GM18508 (cell line): ENCODE results near the gene PMM2.
A peak's percentile ranks its signal among the peaks of the same experiment; 100 is the strongest.
"Not testable (repeated sequence)": the region's sequence is repeated elsewhere in the genome, so short reads cannot be mapped to it uniquely, and the experiment has no call there.

Source experiments
- ATAC-seq: cut with Tn5 transposase; IDR thresholded peaks from one replicate; pipeline ENCODE4 v1.9.1; 2021; ENCODE audit warnings: moderate number of reproducible peaks; ENCODE audit not compliant: insufficient read depth, unreplicated experiment

Gene PMM2

DNA sequence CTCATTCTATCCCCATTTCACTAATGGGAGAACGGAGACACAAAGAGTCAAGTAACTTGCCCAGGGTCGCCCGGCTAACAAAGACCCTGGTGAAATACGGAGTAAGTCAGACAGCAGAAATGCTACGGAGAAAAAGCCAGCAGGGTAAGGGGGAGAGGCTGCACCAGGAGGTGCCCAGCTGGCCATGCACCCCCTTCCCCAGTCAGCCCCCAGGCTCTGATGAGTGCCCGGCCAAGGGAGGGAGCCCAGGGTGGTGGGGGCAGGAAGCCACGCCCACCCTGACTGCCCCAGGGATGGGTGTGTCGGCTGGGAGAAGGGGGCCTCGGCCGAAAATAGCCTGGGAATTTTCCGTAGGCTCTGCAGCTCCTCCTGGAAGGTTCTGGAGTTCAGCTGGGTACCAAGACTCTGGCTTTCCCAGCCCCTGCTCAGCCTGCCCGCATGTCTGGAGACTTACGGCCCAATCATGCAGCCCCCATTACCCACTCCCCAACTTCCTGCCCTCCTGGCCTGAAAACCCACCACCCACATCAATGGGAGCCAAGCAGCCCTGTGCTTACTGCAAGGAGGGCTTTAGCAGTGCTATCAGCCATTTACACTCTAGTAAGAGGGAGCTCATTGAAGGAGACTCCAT, 67.0 kb downstream of the PMM2 start:
- no peak for ATAC-seq

DNA sequence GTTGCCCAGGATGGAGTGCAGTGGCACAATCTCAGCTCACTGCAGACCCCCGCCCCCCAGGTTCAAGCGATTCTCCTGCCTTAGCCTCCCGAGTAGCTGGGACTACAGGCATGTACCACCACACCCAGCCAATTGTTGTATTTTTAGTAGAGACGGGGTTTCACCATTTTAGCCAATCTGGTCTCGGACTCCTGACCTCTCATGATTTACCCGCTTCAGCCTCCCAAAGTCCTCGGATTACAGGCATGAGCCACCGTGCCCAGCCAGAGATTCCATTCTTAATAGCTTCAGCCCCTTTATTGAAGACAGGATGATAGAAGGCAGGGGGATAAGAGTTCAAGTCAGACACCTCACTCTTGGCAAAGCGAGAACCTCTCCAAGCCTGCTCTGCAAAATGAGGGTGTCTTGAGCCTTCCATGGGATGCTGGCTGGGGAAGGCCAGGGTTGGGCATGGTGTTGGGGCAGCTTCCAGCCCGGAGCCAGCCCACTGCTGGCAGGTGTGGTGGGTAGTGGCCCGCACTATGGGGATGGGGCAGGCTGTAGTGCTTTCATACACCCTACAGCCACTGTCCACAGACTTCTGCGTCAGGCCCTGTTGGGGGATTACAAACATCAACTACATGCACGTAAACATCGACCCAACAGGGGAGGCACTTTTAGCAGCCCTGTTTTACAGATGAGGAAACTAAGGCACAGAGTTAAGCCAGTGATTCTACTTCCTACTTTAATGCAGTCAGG, 67.7 kb downstream of the PMM2 start:
- ATAC-seq = no peak

DNA sequence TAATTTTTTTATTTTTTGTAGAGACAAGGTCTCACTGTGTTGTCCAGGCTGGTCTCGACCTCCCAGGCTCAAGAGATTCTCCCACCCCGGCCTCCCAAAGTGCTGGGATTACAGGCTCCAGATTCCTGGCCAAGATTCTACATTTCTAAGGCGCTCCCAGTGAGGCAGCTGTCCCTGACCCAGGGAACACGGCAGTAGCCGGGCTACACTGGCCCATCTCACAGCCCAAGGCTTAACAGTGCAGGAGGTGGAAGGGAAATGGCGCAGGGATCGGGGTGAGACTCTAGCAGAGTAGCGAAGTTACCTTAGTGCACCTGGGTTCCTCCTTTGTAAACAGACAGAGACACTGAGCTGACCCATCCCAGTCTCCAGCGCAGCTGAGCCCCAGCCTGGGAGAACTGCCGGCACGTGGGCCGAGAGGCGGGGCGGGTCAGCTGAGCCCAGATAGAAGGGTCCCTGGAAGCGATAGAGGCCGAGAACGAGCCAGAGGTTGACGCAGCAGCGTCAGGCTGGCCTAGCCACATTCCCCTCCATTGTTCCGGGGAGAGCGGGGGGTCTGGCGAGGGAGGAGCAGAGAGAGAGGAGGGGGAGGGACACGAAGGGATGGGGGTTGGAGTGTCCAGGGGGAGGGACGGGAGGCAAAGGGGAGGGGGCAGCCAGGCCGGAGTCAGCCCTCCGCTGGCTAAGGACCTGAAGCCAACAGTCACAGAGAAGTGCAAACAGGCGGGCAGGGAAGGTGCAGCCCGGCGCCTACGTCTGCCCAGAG, 68.7 kb downstream of the PMM2 start:
- no peak for ATAC-seq

DNA sequence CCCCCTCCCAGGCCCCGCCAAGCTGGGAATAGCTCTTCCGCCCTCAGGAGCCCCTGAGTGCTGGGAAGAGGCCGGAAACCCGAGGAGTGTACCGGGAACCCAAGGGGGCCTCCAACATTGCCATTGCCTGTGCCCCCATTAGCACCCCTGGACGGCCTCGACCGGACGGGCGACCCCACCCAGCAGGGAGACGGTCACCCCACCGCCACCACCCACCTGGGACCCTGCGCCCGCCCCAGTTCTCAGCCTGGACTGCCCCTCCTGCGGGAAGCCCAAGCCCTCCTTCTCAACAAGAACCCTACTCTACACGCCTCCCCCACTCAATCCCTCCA, 69.2 kb downstream of the PMM2 start:
- ATAC-seq = no peak

DNA sequence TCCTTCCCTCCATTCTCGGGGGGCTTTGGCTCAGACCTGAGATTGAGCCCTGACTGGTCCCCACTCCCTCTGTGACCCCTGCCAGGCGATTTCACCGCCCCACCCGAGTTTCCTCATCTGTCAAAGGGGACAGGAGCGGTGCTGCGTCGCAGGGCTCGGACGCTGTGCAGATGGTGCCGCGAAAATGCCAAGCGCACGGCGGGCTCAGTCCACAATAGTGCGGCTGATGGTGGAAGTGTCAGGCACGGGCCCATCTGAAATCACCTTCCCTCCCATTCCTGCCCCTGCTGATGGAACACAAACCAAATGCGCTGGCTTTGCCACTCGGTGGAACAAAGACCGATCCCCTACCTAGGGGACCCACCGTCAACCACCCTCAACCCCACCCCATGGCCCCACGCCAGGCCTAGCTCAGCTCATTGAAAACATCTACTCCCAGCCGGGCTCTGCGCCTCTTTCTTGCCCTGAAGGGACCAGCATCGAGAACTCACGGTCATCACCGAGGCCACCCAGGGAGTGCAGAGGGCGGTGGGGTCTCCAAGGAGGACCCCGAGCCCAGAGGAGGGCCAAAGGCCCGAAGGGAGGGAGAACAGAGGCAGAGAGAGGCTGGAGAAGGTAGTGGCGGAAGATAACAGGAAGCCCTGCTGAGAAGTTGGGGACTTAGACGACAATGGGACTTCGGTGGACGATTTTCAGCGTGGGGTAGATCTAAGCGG, 69.7 kb downstream of the PMM2 start:
- no peak for ATAC-seq

DNA sequence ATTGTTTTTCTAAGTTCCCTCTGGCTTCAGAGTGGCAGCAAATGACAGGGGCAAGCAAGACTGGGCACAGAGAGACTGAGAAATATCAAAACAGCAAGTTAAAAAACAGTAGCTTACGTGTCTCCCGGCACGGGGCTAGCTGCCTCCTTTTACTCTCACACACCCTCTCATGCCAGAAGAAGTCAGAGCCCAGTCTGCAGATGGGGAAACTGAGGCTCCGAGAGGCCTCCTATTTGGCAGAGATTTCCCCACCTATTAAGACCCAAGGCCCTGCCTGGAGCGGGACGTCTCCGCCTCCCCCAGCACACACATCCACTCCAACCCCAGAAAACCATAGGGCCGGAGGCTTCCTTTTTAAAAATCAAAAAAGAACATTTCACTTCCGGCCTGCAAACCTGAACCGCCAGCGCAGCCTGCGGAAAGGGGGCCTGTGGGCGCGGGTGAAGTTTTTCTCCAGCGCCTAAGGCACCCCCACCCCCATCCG, 70.3 kb downstream of the PMM2 start:
- ATAC-seq = no peak

DNA sequence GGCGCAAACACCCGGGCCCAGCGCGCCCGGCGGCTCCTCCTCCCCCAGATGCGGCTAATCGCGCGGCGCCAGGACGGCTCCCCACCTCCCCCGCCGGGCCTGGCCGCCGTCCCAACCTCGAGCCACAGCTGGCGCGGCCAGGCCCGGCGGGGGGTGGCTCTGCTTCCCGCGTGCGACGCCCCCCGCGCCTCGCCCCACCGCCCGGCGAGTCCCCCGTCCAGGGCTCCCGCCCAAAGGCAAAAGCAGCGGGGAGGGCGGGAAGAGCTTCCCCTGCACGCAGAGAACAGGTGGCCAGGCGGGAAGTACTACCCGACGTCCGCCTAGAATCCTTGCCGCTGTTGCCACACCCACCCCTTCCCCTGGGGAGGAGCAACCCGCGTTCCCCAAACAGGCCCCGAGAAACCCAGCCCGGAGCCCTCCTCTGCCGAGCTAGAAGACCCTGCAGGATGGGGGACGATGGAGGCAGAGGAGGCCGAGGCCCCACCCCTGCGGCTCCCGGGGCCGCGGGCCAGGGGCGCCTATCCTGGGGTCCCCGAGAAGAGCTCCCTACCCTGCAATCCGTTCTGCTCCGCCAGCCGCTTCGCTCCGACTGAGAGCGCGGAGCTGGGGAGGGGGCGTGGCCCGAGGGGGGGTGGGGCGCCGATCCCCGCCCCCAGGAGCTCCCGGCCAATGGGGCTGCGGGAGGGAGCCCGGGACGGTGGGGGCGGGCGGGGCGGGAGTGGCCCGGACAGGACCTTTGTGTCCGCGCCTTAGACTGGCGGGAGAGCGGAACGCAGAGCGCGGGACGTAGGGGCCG, 71.0 kb downstream of the PMM2 start, which contains the start of gene CARHSP1:
CARHSP1 (minus strand) TSS at position 591 of the 796 bp plus-strand sequence. CDS start 9,678 bp downstream, outside the sequence.
- peak; percentile 45 for ATAC-seq

DNA sequence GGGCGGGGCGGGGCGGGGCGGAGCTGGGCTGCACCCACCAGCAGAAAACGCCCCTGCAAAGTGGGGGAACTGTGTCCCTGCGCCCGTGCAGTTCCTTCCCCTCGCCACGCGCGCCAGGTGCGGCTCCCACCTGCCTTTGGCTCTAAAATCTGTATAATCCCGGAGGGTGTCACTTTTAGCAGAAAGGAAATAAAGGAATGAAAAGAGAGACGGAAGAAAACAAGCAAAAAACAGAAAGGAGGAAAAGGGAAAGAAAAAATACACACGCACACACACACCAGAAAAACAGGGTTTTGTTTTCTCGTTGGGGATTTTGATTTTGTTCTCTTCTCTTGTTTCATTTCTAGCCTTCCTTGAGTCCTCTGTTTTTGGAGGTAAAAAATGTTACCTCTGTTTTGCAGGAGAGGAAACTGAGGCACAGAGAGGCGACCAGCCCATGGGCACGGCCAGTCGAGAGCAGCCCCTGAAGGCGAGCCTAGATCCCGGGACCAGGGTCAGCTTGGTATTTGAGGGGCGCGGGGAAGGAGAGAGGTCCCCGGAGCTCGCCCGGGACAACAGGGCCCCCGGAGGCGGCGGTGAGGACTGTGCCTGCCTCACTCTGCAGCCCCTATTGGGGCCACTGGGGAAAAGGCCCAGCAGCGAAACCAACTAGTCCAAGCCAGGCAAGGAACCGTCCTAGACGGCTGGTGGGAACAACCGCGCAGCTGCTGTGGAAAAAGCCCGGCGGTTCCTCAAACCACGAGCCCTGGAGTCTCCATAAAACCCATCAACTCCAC, 71.8 kb downstream of the PMM2 start:
- ATAC-seq = no peak

DNA sequence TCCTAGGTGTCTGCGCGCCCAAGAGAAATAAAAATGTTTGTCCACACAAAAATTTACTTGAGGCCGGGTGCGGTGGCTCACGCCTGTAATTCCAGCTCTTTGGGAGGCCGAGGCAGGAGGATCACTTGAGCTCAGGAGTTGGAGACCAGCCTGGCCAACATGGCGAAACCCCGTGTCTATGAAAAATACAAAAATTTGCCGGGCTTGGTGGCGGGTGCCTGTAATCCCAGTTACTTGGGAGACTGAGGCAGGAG, 72.3 kb downstream of the PMM2 start:
- ATAC-seq = not testable (repeated sequence)

DNA sequence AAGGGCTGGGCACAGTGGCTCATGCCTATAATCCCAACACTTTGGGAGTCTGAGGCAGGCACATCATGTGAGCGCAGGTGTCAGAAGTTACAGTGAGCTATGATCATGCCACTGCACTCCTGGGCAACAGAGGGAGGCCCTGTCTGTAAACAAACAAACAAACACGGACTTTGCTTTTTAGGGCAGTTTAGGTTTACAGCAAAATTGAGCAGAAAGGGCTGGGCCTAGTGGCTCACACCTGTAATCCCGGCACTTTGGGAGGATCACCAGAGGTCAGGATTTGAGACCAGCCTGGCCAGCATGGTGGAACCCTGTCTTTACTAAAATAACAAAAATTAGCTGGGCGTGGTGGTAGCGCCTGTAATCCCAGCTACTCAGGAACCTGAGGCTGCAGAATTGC, 74.4 kb downstream of the PMM2 start:
- no peak for ATAC-seq

DNA sequence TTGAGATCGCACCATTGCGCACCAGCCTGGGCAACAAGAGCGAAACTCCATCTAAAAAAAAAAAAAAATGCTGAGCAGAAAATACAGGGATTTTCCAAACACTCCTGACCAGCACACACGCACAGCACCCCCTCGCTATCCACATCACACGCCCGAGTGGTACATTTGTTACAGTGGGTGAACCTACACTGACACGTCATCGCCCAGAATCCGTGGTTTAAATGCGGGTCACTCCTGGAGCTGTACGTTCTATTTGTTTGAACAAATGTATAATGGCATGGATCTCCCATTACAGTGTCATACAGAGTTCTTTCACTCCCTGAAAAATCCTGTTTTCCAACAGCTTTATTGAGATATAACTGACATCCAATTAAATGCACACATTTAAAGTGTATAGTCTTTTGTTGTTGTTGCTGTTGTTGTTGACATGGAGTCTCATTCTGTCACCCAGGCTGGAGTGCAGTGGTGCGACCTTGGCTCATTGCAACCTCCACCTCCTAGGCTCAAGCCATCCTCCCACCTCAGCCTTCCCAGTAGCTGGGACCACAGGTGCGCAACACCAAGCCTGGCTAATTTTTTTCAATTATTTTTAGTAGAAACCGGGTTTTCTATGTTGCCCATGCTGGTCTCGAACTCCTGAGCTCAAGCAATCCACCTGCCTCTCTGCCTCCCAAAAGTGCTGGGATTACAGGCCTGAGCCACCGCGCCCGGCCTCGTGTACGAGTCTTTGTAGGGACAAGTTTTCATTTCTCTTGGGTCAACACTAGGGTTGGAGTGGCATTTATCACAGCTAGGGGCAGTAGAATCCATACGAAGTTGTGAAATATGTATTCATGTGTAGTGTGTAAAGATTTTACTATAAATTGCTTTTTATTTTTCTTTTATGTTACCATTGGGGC, 75.6 kb downstream of the PMM2 start:
- no peak for ATAC-seq

DNA sequence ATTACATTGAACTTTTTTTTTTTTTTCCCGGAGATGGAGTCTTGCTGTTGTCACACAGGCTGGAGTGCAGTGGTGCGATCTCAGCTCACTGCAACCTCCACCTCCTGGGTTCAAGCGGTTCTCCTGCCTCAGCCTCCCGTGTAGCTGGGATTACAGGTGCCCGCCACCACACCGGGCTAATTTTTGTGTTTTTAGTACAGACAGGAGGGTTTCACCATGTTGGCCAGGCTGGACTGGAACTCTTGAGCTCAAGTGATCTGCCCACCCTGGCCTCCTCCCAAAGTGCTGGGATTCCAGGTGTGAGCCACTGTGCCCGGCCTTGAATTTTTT, 76.2 kb downstream of the PMM2 start:
- not testable (repeated sequence) for ATAC-seq

DNA sequence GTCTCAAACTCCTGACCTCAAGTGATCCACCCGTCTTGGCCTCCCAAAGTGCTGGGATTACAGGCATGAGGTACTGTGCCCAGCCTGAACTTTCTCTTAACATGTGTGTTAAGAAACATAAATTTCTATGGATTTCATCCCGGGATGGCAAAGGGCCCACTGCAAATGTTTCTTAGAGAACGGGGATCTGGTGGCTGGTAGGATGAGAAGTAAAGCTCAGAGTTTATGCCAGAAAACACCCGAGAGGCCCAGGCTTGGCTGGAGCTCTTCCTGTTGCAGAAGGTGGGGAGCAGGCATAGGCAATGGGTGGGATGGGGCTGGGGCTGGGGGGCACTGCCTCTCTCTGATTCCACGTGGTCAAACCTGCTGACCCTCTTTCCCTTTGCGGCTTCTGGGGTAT, 76.7 kb downstream of the PMM2 start:
- ATAC-seq = no peak

DNA sequence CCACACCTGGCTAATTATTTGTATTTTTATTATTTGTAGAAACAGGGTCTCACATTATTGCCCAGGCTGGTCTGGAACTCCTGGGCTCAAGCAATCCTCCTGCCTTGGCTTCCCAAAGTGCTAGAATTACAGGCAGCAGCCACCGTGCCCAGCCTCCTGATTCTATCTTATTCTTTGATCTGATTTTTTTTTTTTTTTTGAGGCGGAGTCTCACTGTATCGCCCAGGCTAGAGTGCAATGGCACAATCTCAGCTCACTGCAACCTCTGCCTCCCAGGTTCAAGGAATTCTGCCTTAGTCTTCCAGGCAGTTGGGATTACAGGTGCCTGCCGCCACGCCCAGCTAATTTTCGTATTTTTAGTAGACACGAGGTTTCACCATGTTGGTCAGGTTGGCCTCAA, 77.7 kb downstream of the PMM2 start:
- ATAC-seq = not testable (repeated sequence)

DNA sequence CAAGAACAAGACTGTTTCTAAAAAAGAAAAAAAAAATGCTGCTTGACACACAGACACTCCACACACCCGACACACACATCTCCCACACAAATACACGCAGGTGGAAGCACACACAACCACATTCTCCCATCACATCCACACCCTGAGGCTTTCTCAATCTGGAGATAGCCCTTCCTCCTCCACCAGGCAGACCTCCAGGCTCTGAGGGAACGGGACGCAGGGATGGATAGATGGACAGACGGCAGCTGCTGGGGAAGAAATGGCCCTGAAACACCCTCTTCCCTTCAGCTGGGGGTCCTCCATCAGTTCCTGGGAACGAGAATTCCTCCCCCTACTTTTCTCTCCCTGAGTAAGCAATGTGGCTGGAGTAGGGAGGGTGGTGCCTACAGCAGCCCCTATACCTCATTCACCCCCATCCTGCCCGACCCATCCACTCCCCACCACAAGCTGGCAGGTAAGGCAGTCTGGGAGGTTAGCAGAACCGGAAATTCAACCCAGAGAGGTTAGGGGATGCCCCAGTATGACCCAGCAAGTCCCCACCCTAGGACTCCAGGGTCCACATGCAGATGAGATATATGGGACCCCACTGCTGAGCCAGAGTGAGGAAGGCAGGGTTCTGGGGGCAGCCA, 80.4 kb downstream of the PMM2 start:
- ATAC-seq = no peak

DNA sequence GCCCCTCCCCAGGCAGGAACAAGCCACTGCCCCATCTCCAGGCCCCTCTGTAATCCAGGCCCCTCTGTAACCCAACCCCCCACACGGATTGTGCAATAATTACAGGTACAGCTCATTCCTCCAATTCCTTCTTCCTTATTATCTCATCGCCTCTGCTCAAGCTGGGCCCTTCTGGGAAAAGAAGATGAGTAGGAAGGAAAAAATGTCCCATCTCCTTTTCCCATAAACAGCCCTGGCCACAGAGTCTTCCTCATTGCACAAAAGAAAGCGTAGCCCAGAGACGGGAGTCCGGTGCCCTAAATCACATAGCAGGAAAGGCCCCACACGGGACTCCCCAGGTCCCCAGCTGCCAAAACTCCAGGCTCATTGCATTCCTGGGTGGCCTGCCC, 80.9 kb downstream of the PMM2 start:
- ATAC-seq = no peak

DNA sequence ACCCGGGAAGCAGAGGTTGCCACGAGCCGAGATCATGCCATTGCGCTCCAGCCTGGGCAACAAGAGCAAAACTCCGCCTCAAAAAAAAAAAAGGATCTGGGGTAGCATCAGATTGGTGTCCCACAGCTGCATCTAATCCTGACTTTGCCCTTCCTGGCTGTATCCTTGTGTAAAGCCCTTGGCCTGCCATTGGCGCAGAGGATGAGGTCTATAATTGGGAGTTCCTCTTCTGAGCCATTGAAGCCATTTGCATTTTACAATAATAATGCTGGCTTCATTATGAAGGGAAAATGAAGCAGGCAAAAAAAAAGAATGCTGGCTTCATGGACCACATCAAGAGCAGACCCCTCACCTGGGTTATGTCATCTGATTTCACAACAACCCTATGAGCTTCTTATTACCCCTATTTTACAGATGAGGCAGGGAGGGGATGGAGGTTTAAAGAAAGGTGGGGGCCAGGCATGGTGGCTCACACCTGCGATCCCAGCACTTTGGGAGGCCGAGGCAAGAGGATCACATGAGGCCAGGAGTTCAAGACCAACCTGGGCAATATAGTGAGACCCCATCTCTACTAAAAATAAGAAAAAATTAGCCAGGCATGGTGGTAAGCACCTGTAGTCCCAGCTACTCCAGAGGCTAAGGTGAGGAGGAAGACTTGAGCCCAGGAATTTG, 83.3 kb downstream of the PMM2 start:
- ATAC-seq = no peak
